NCI-H526 treated with DMSO at 0.1 percent for 48 hours (cell line): Measurements from ENCODE around the gene CDK13.
"Not testable (repeated sequence)": the region's sequence is repeated elsewhere in the genome, so short reads cannot be mapped to it uniquely, and the experiment has no call there.

ENCODE experiments used
- DNase-seq: peaks from one replicate; lab custom pipeline; 2025; lab: John Stamatoyannopoulos, UW

Gene CDK13

DNA sequence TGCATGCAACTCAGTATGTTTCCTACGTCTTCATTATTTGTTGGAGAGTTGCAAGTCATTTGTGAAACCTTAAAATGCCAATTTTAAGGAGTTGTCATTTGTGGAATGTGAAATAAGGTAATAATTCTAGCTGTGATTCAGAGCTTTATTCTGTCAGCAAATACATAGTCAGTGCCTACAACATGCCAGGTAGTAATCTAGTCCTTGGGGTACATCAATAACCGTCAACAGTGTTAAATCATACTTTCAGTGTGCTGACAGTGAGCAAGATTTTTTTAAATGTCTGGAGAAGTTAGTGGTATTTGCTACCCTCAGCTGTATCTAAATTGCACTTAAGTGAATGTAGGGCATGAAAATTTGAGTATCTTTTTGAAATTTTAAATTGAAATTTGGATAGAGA lies 147.7 kb downstream of the CDK13 start:
- no peak for DNase-seq

DNA sequence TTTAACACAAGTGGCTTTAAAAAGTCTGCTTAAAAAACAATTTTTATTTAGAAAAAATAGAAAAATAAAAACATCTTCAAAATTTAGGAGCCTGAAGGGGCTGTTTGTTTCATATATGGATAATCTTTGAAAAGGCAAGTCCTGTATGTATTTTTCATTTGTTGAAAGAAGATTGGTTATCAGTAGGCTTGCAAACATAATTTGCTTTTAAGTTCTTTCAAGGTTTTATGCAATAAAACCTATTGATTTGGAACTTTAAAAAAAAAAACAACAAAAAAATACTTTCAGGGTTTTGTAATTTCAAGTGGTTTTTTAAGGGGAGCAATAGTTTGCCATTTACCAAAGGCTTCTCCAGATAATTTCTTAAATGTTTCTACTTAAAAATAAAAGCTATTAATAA lies 148.8 kb downstream of the CDK13 start:
- DNase-seq: no peak

- DNase-seq: no peak
These were observed 149.8 kb downstream of the CDK13 start for GRCh38 chr7:40099837-40100236.

DNA sequence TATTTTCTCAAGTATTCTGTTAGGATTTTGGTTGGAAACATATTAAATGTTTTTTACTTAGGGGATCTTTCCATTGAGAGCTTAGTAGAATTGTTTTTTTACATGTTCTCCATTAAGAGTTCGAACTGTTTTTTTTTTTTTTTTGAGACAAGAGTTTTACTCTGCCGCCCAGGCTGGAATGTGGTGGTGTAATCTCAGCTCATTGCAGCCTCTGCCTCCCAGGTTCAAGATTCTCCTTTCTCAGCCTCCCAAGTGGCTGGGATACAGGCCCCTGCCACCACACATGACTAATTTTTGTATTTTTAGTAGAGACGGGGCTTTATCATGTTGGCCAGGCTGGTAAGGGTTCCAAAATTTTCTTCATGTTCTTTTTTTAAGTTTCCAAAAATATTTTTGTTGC lies 151.1 kb downstream of the CDK13 start:
- DNase-seq: no peak

GRCh38 chr7:40102897-40103296 lies 152.8 kb downstream of the CDK13 start:
- no peak for DNase-seq

DNA sequence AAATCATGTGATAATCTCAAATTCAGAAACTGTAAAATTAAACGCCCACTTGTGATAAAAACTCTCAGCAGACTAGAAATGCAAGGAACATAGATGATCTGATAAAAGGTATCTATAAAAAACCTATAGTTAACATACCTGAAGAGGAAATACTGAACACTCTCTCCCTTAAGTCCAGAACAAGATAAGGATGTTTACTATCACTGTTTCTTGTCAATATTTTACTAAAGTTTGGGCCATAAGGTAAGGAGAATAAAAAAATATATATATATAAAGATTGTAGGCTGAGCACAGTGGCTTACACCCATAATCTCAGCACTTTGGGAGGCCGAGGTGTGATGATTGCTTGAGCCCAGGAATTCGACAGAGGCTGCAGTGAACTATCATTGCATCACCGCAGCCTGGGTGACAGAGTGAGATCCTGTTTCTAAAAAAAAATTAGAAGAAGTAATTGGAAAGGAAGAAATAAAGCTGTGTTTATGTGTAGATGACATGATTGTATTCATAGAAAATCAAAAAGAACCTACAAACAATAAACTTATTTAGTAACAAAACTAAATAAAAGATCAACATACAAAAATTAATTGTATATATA lies 155.9 kb downstream of the CDK13 start:
- DNase-seq: no peak

DNA sequence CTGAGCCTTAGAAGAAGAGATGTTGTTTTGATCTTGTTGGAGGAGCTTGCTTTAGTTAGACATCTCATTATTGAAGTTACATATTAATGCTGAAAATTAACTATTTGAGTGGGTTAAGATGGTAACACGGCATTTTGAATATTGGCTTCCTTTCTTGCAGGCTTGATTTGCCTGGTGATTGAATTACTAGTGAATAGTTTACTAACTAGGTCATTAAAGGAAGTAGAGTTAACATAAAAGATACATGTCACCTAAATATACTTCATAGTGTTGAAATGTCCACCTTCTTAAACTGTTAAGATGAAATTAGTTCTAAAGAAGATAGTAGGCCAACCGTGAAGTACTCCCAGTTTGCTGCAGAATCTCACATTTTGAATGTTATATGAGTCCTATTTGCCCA lies 165.9 kb downstream of the CDK13 start:
- DNase-seq: no peak

DNA sequence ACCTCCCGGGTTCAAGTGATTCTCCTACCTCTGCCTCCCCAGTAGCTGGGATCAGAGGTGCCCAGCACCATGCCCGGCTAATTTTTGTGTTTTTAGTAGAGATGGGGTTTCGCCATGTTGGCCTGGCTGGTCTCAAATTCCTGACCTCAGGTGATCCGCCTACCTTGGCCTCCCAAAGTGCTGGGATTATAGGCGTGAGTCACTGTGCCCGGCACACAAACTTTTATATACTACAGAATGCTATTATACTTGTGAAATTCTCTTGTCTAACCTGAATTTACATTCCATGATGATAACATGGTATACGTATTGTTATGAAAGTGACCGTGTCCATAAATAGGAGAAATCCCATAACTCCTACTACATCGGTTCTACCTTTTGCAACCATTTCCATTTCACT lies 167.1 kb downstream of the CDK13 start:
- DNase-seq: not testable (repeated sequence)

DNA sequence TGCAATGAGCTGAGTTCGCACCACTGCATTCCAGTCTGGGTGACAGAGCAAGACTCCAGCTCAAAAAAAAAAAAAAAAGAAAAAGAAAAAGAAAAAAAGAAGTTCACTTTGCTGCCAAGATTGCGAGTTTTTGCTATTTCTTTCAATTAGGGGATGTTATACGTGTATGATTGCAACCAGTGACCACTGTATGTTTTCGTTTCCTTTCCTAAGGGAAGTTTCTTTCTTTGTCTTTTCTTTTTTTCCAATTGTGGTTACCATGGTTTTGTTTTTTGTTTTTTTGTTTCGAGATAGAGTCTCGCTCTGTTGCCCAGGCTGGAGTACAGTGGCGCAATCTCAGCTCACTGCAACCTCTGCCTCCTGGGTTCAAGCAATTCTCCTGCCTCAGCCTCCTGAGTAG lies 168.1 kb downstream of the CDK13 start:
- DNase-seq: not testable (repeated sequence)

DNA sequence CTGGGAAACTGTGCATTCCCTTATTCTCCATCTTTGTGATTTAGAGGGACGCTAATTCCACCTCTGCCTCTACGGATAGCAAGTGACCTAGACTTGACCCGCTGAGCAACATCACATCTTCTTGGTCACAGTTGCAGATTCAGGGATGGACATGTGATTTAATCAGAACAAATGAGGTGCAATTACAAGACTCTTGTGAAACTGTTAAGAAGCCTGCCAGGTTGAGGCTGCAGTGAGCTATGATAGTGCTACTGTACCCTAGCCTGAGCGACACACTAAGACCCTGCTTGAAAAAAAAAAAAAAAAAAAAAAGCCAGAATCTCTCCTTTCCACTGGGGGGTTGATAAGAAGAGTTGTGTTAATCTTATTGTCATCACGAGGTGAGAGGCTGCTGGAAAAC lies 170.0 kb downstream of the CDK13 start:
- DNase-seq: no peak

DNA sequence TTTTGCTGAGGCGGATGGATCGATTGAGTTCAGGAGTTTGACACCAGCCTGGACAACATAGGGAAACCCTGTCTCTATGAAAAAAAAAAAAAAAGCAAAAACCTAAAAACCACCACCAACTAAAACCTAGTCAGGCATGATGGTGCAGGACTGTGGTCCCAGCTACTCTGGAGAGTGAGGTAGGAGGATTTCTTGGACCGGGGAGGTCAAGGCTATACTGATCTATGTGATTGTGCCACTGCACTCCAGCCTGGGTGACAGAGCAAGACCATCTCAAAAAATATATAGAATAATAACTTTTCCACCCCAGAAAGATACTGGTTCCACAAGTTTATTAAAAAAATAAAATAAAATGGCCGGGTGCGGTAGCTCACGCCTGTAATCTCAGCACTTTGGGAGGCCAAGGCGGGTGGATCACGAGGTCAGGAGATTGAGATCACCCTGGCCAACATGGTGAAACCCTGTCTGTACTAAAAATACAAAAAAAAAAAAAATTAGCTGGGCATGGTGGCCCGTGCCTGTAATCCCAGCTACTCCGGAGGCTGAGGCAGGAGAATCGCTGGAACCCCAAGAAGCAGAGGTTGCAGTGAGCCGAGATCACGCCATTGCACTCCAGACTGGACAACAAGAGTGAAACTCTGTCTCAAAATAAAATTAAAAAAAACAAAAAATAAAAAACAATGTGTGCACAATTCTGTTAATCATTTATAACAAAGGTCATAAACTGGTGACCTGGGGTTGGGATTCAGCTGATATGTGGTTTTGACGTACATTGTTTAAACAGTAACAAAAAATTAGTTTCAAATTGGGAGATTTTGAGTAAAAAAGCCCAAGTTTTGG lies 172.3 kb downstream of the CDK13 start:
- not testable (repeated sequence) for DNase-seq

DNA sequence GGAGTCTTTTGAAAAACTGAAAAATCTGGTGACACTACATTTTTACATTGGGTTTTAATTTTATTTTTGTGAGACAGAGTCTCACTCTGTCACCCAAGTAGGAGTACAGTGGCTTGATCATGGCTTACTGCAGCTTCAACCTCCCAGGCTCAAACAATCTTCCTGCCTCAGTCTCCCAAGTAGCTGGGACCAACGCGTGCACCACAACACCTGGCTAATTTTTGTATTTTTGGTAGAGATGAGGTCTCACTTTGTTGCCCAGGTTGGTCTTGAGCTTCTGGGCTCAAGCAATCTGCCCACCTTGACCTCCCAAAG lies 172.8 kb downstream of the CDK13 start:
- DNase-seq: no peak

GRCh38 chr7:40133561-40134427 lies 183.7 kb downstream of the CDK13 start:
- DNase-seq: no peak

GRCh38 chr7:40134428-40135316 lies 184.6 kb downstream of the CDK13 start, which contains the start of the genes MPLKIP and SUGCT:
MPLKIP (minus strand) TSS chr7:40134622; CDS start chr7:40134567, 55 bp downstream.
SUGCT (plus strand) TSS chr7:40135005.
- peak; percentile 85 for DNase-seq

DNA sequence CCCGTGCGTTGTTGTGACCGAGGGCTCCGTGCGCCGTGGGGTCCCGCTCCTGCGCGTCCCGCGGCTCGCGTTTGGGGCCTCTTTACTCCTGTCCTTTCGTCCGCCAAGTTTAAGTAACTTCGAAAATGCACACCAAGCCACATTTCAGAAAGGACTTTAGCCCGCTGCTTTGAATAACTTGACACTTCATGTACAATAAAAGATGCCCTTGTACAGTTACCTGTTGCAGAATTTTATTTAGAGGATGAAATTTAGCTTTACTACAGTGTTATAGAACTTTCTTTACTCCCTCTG lies 185.2 kb downstream of the CDK13 start:
- DNase-seq: no peak

DNA sequence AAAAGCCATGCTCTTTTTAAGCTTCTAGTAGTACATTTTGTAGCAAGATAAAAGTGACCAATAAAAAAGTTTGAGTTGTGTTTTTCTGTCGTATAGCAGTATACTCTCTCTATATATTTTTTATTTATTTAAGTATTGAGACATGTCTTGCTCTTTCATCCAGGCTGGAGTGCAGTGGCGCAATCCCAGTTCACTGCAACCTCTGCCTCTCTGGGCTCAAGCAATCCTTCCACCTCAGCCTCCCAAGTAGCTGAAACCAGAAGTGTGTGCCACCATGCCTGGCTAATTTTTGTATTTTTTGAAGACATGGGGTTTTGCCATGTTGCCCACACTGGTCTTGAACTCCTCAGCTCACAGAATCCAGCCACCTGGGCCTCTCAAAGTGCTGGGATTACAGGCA lies 187.5 kb downstream of the CDK13 start:
- no peak for DNase-seq

GRCh38 chr7:40138973-40139372 lies 188.9 kb downstream of the CDK13 start:
- no peak for DNase-seq

DNA sequence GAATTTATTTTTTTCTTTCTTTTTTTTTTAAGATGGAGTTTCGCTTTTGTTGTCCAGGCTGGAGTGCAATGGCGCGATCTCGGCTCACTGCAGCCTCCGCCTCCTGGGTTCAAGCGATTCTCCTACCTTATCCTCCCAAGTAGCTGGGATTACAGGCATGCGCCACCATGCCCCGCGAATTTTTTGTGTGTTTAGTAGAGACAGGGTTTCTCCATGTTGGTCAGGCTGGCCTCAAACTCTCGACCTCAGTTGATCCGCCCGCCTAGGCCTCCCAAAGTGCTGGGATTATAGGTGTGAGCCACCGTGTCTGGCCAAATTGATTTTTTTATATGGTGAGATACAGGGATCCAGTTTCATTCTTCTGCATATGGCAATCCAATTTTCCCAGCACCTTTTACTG lies 189.8 kb downstream of the CDK13 start:
- not testable (repeated sequence) for DNase-seq

DNA sequence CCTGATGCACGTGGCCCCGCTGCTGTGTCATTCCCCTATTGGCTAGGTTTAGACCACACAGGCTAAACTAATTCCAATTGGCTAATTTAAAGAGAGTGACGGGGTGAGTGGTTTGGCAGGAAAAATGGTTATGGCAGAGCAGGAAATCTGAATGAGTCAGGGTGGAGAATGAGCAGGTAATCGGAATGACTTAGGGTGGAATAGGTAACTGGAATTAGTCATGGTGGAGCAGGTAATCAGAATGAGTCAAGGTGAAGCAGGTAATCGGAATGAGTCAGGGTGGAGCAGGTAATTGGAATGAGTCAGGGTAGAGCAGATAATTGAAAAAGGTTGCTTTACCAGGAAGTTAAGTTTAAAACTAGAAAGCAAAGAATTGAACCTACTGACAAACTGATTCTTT lies 191.9 kb downstream of the CDK13 start:
- not testable (repeated sequence) for DNase-seq

DNA sequence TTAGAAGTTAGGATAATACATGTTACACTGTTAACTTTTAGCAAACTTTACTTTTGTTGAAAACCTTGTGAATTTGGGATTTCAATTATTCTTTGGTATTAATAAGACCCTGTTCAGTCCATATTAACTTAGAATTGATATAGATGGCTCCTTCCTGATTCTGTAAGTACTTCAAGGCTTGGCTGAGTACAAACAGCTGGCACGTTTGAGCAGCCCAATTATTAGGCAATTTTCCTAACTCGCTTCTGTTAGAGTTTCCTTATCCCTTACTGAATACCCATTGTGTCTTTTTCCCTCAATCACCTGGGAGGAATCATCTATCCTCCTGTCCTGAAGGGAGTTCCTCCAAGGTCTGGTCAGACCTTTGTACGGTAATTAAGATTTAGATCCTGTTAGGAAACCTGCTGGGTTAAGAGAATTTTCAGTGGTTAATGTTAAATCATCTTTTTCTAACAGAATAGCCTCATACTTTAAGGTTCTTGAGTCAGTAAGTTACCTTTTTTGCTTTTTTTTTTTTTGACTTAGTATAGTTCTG lies 195.6 kb downstream of the CDK13 start:
- DNase-seq: not testable (repeated sequence)

GRCh38 chr7:40147371-40148246 lies 197.6 kb downstream of the CDK13 start:
- no peak for DNase-seq
